Measurements from ENCODE around the gene INSC. TPM values are rescaled to one million over a fixed set of nuclear protein-coding genes. Genes with fewer than 3 reads are reported as not detected.
A peak's percentile ranks its signal among the peaks of the same experiment; 100 is the strongest.

Gene INSC
- total RNA-seq, 2 donors from 2014 or later, result 1.6 TPM

DNA sequence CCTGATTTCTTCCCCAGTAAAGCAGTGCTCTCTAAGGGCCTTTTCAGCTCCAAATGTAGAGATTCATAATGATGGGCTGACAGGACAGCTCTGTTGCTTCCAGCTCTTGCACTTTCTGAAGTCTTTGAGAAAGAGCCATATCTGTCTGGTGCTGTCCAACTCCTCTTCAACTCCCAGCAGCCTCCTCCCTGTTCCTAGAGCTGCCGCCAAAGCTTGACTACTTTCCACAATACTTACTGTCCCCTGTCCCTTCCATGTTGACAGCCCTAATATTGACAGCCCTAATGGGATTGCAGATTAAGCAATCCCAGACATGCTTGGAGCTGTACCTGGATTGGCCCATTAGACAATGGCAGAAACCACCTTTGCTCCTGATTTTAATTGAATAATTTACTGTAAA, 29.6 kb downstream of the INSC start:
- TF ChIP-seq, protein P1, sequence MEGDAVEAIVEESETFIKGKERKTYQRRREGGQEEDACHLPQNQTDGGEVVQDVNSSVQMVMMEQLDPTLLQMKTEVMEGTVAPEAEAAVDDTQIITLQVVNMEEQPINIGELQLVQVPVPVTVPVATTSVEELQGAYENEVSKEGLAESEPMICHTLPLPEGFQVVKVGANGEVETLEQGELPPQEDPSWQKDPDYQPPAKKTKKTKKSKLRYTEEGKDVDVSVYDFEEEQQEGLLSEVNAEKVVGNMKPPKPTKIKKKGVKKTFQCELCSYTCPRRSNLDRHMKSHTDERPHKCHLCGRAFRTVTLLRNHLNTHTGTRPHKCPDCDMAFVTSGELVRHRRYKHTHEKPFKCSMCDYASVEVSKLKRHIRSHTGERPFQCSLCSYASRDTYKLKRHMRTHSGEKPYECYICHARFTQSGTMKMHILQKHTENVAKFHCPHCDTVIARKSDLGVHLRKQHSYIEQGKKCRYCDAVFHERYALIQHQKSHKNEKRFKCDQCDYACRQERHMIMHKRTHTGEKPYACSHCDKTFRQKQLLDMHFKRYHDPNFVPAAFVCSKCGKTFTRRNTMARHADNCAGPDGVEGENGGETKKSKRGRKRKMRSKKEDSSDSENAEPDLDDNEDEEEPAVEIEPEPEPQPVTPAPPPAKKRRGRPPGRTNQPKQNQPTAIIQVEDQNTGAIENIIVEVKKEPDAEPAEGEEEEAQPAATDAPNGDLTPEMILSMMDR (IDR thresholded peaks at IDR 0.05), result no peak
- no peak for DNase-seq
- intact Hi-C loops (cut with DNase I), result no loop called here
- H3K27me3 ChIP-seq, result no peaks in the 10 kb centered on the region
- H3K9ac ChIP-seq (ENCODE audit: low read depth in 2 of 2, low read length in 2 of 2), result no peak overlapping the region
- no peaks in the 10 kb centered on the region for H3K36me3 ChIP-seq
- no peaks in the 10 kb centered on the region for H3K9me3 ChIP-seq
- peaks cover 6% of the 10 kb centered on the region for H3K4me1 ChIP-seq
- H3K27ac ChIP-seq, result no peak overlapping the region
- H3K4me3 ChIP-seq, result no peak overlapping the region

DNA sequence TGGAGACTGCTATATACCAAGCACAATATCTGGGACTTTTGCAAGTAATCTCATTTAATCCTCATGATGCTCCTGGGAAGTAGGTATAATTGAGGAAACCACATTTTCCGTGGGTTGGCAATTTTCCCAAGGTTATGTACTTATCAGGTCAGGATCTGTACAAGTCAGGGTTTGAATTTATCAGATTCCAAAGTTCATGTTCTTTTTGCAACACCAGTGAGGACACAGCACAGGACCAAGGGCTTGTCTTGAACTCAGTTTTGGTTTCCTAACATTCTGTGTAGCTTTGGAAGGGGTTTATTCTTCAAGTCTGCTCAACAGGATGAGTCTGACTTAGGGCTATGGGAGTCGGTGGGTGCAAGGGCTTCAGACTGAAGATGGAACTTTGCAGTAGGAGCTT, 30.4 kb downstream of the INSC start:
- intact Hi-C loops (cut with DNase I), result no loop called here
- TF ChIP-seq, protein P1 (IDR thresholded peaks at IDR 0.05), result no peak
- peaks cover 6% of the 10 kb centered on the region for H3K4me1 ChIP-seq
- H3K9ac ChIP-seq (ENCODE audit: low read depth in 2 of 2, low read length in 2 of 2), result no peak overlapping the region
- H3K9me3 ChIP-seq, result no peaks in the 10 kb centered on the region
- H3K27me3 ChIP-seq, result no peaks in the 10 kb centered on the region
- H3K27ac ChIP-seq, result peak overlapping the region; percentile 65
- no peak overlapping the region for H3K4me3 ChIP-seq
- H3K36me3 ChIP-seq, result no peaks in the 10 kb centered on the region
- peak; percentile 29 for DNase-seq

DNA sequence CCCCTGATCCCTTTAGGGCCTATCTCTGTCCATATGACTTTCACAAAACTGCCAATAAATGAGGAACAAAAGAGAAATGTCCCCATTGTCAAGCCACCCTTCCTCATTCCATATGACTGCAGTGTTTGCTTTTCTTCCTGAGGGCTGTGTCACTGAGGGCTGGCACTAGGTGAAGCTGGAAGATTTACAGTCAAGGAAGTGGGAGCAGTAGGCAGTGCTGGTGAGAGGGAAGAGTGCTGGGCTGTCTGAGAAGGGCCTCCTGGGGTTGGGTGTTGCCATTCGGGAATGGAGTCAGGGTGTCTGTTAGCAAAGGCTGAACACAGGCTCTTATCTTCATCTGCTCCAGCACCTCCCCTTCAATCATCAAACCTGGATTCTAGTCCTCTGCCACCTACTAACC, 30.9 kb downstream of the INSC start:
- peaks cover 6% of the 10 kb centered on the region for H3K4me1 ChIP-seq
- H3K27me3 ChIP-seq, result no peaks in the 10 kb centered on the region
- H3K9ac ChIP-seq (ENCODE audit: low read depth in 2 of 2, low read length in 2 of 2), result peak overlapping the region in 1 of 2 donors; percentile 21
- TF ChIP-seq, protein P1 (IDR thresholded peaks at IDR 0.05), result no peak
- H3K27ac ChIP-seq, result peak overlapping the region; percentile 65
- intact Hi-C loops (cut with DNase I), result no loop called here
- no peaks in the 10 kb centered on the region for H3K36me3 ChIP-seq
- H3K4me3 ChIP-seq, result no peak overlapping the region
- no peaks in the 10 kb centered on the region for H3K9me3 ChIP-seq
- peak; percentile 79 for DNase-seq

DNA sequence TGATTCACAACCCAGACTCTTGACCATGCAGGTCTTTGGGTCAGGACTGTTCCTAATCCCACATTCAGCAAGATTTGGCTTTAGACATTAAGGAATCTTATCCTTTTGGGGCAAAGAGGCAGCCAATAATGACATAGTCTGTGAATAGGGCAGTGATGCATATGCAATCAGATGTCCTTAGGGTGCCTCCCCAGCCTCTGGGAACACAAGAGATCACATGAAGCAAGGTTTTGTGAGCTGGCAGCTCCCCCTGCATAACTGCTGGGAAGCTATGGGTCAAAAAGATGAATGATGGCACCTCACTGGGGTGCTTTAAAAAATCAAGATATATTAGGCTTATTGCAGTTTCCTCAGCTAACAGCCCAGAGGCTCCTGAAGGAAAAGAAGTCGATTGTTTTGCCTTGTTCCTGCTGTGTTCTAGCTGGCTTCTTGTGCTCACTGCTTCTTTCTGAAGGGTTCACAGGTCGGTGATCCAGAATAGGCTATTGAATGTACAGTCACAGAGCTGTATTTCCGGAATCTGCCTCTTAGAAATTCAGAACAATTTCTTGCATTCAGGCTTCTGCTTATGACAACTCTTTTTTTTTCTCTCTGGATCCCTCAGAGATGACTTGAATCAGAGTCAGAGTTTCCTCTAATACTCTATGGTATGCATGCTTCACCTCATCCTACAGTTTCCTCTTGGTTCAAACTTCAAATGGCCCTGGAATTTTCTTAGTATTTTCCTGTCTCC, 31.7 kb downstream of the INSC start:
- H3K36me3 ChIP-seq, result no peaks in the 10 kb centered on the region
- H3K9ac ChIP-seq (ENCODE audit: low read depth in 2 of 2, low read length in 2 of 2), result no peak overlapping the region
- TF ChIP-seq, protein P1 (IDR thresholded peaks at IDR 0.05), result no peak
- DNase-seq, result no peak
- intact Hi-C loops (cut with DNase I), result no loop called here
- no peak overlapping the region for H3K4me3 ChIP-seq
- no peaks in the 10 kb centered on the region for H3K9me3 ChIP-seq
- peak overlapping the region; percentile 65 for H3K27ac ChIP-seq
- no peaks in the 10 kb centered on the region for H3K27me3 ChIP-seq
- peaks cover 6% of the 10 kb centered on the region for H3K4me1 ChIP-seq

DNA sequence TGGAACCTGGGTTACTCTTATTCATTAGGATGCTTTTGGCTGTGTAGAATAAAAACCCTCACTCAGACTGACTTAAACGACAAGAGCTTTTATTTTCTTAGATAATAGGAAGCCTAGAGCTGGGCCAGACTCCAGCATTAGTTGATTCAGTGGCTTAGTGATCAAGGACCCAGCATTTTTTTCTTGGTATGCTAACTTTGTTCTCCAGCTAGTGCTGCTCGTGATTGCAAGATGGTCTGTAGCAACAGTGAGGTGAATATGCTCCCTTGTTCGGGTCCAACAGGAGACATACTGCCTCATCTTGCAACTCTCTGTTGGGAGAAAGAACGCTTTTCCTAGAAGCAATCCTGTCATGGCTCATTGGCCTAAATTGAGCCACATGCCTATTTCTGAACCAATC, 33.4 kb downstream of the INSC start:
- Histone ChIP-seq H3K27ac (no peak overlapping the region), H3K4me3 (no peak overlapping the region), H3K9me3 (no peaks in the 10 kb centered on the region), H3K4me1 (peaks cover 6% of the 10 kb centered on the region), H3K9ac (ENCODE audit: low read depth in 2 of 2, low read length in 2 of 2) (no peak overlapping the region), H3K36me3 (no peaks in the 10 kb centered on the region), H3K27me3 (no peaks in the 10 kb centered on the region)
- no peak for DNase-seq
- intact Hi-C loops (cut with DNase I), result no loop called here
- TF ChIP-seq, protein P1 (IDR thresholded peaks at IDR 0.05), result no peak

Measured in colonic mucosa (tissue), 4 donors.